ENCODE results near the gene CRTAP.
"Not testable (repeated sequence)": the region's sequence is repeated elsewhere in the genome, so short reads cannot be mapped to it uniquely, and the experiment has no call there.

CRTAP gene

GRCh38 chr3:33100229-33100628 is 13.6 kb upstream of the CRTAP start:
- no peak for DNase-seq

- no peak for DNase-seq
These were observed 10.8 kb upstream of the CRTAP start for GRCh38 chr3:33103034-33103433.

GRCh38 chr3:33103480-33103879 is 10.3 kb upstream of the CRTAP start:
- no peak for DNase-seq

GRCh38 chr3:33104803-33105202 is 9.0 kb upstream of the CRTAP start:
- DNase-seq: no peak

GRCh38 chr3:33105341-33105948 is 8.4 kb upstream of the CRTAP start:
- no peak for DNase-seq

GRCh38 chr3:33106854-33107253 is 7.0 kb upstream of the CRTAP start:
- not testable (repeated sequence) for DNase-seq

GRCh38 chr3:33111581-33111980 is 2.2 kb upstream of the CRTAP start:
- no peak for DNase-seq

- no peak for DNase-seq
These were observed 809 bp downstream of the CRTAP start for GRCh38 chr3:33114622-33115023.

- DNase-seq: no peak
These were observed 1.4 kb downstream of the CRTAP start for GRCh38 chr3:33115024-33115768.

- DNase-seq: no peak
These were observed 3.6 kb downstream of the CRTAP start for GRCh38 chr3:33117461-33117860.

GRCh38 chr3:33119891-33120290 is 6.1 kb downstream of the CRTAP start:
- no peak for DNase-seq

GRCh38 chr3:33122991-33123390 is 9.2 kb downstream of the CRTAP start:
- DNase-seq: no peak

- DNase-seq: no peak
These were observed 10.8 kb downstream of the CRTAP start for GRCh38 chr3:33124638-33125037.

- no peak for DNase-seq
These were observed 12.0 kb downstream of the CRTAP start for GRCh38 chr3:33125840-33126239.

- no peak for DNase-seq
These were observed 14.9 kb downstream of the CRTAP start for GRCh38 chr3:33128706-33129105.

- DNase-seq: no peak
These were observed 16.3 kb downstream of the CRTAP start for GRCh38 chr3:33130144-33130543.

GRCh38 chr3:33131331-33132018 is 17.7 kb downstream of the CRTAP start:
- DNase-seq: no peak

GRCh38 chr3:33132019-33132360 is 18.2 kb downstream of the CRTAP start:
- DNase-seq: no peak

GRCh38 chr3:33134026-33134625 is 20.3 kb downstream of the CRTAP start:
- DNase-seq: no peak

- no peak for DNase-seq
These were observed 23.9 kb downstream of the CRTAP start for GRCh38 chr3:33137691-33138090.

- not testable (repeated sequence) for DNase-seq
These were observed 25.3 kb downstream of the CRTAP start for GRCh38 chr3:33139006-33139623.

- no peak for DNase-seq
These were observed 26.2 kb downstream of the CRTAP start for GRCh38 chr3:33139996-33140395.

- DNase-seq: no peak
These were observed 27.2 kb downstream of the CRTAP start for GRCh38 chr3:33141006-33141405.

All from activated naive CD4-positive, alpha-beta T cell (primary cell).